ENCODE measurements around the gene TOMM40L. TPM values are rescaled to one million over a fixed set of nuclear protein-coding genes. Genes with fewer than 3 reads are reported as not detected.
"Not testable (repeated sequence)": the region's sequence is repeated elsewhere in the genome, so short reads cannot be mapped to it uniquely, and the experiment has no call there.

TOMM40L gene
- total RNA-seq, 1 donor from 2014 or later: 16.3 TPM

- Mint-ChIP-seq H3K9me3 (ENCODE audit: low read depth) (no peaks in the 10 kb centered on the region), H3K4me1 (ENCODE audit: low read depth) (peaks cover 56% of the 10 kb centered on the region), H3K27me3 (no peaks in the 10 kb centered on the region), H3K27ac (peak overlapping the region; percentile 92), H3K4me3 (ENCODE audit: low read depth) (no peak overlapping the region), H3K36me3 (ENCODE audit: insufficient read depth) (peaks cover 3% of the 10 kb centered on the region)
- DNase-seq (ENCODE audit: low spot score, unreplicated experiment): no peak
- TF ChIP-seq CTCF (IDR thresholded peaks at IDR 0.05; ENCODE audit: unreplicated experiment): no peak
These were observed 1.8 kb upstream of the TOMM40L start for GRCh38 chr1:161223805-161224694.

DNA sequence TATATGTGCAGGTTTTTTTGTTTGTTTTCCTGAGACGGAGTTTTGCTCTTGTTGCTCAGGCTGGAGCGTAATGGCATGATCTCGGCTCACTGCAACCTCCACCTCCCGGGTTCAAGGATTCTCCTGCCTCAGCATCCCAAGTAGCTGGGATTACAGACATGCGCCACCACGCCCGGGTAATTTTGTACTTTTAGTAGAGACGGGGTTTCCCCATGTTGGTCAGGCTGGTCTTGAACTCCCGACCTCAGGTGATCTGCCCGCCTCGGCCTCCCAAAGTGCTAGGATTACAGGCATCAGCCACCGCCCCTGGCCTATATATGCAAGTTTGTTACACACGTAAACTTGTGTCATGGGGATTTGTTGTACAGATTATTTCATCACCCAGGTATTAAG is 1.2 kb upstream of the TOMM40L start:
- not testable (repeated sequence) for H3K4me3 Mint-ChIP-seq (ENCODE audit: low read depth); DNase-seq (ENCODE audit: low spot score, unreplicated experiment); H3K27me3 Mint-ChIP-seq; H3K9me3 Mint-ChIP-seq (ENCODE audit: low read depth); H3K36me3 Mint-ChIP-seq (ENCODE audit: insufficient read depth)
- peak overlapping the region; percentile 92 for H3K27ac Mint-ChIP-seq
- H3K4me1 Mint-ChIP-seq (ENCODE audit: low read depth): peaks cover 50% of the 10 kb centered on the region

GRCh38 chr1:161225178-161225533 is 704 bp upstream of the TOMM40L start:
- H3K36me3 Mint-ChIP-seq (ENCODE audit: insufficient read depth): peaks cover 3% of the 10 kb centered on the region
- peak overlapping the region; percentile 99 for H3K4me3 Mint-ChIP-seq (ENCODE audit: low read depth)
- no peaks in the 10 kb centered on the region for H3K9me3 Mint-ChIP-seq (ENCODE audit: low read depth)
- peaks cover 46% of the 10 kb centered on the region for H3K4me1 Mint-ChIP-seq (ENCODE audit: low read depth)
- peak overlapping the region; percentile 92 for H3K27ac Mint-ChIP-seq
- no peak for DNase-seq (ENCODE audit: low spot score, unreplicated experiment)
- no peaks in the 10 kb centered on the region for H3K27me3 Mint-ChIP-seq
- TF ChIP-seq CTCF (IDR thresholded peaks at IDR 0.05; ENCODE audit: unreplicated experiment): no peak

DNA sequence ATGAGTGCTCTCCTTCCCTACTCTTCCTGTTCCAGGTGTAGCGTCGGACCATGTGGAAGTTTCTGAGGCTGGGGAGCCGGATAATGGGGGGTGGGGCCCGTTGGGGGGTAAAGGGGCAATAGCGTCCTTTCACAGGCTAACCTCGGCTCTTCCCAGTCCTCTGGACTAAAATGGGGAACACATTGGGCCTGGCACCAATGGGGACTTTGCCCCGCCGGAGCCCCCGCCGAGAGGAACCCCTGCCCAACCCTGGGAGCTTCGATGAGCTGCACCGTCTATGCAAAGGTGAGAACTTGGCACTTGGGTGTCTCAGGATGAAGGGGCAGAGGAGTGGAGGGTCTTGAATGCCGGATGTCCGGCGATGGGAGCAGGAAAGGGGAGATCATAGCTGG is 456 bp downstream of the TOMM40L start:
- H3K4me3 Mint-ChIP-seq (ENCODE audit: low read depth): peak overlapping the region; percentile 99
- peaks cover 3% of the 10 kb centered on the region for H3K36me3 Mint-ChIP-seq (ENCODE audit: insufficient read depth)
- H3K4me1 Mint-ChIP-seq (ENCODE audit: low read depth): peaks cover 44% of the 10 kb centered on the region
- TF ChIP-seq CTCF (IDR thresholded peaks at IDR 0.05; ENCODE audit: unreplicated experiment): no peak
- H3K9me3 Mint-ChIP-seq (ENCODE audit: low read depth): no peaks in the 10 kb centered on the region
- no peaks in the 10 kb centered on the region for H3K27me3 Mint-ChIP-seq
- no peak for DNase-seq (ENCODE audit: low spot score, unreplicated experiment)
- peak overlapping the region; percentile 94 for H3K27ac Mint-ChIP-seq

DNA sequence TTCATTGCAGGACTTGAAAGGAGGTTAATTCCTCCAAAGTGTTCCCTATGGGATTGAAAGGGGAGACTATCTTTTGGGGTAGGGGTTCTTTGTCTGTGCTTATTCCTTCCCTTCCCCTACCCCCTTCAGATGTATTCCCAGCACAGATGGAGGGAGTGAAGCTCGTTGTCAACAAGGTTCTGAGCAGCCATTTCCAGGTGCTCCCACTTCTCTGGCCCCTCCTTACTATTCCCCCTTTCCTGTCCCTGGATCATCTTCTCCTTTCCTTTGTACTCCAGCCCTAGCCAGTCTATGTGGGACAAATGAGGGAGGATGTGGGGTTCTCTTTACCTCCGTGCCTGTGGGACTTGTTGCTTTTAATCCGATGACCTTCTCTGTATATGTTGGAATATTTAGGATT is 899 bp downstream of the TOMM40L start:
- Mint-ChIP-seq H3K27ac (peak overlapping the region; percentile 82), H3K27me3 (no peaks in the 10 kb centered on the region), H3K4me1 (ENCODE audit: low read depth) (peaks cover 44% of the 10 kb centered on the region), H3K36me3 (ENCODE audit: insufficient read depth) (peaks cover 3% of the 10 kb centered on the region), H3K9me3 (ENCODE audit: low read depth) (no peaks in the 10 kb centered on the region), H3K4me3 (ENCODE audit: low read depth) (peak overlapping the region; percentile 99)
- no peak for TF ChIP-seq CTCF (IDR thresholded peaks at IDR 0.05; ENCODE audit: unreplicated experiment)
- no peak for DNase-seq (ENCODE audit: low spot score, unreplicated experiment)

All from progenitor cell of endocrine pancreas (in vitro differentiated cells).